ENCODE results near the gene FHAD1. TPM values are rescaled to one million over a fixed set of nuclear protein-coding genes. Genes with fewer than 3 reads are reported as not detected.

The FHAD1 gene
- total RNA-seq, 1 donor from 2014 or later = 1.7 TPM

DNA sequence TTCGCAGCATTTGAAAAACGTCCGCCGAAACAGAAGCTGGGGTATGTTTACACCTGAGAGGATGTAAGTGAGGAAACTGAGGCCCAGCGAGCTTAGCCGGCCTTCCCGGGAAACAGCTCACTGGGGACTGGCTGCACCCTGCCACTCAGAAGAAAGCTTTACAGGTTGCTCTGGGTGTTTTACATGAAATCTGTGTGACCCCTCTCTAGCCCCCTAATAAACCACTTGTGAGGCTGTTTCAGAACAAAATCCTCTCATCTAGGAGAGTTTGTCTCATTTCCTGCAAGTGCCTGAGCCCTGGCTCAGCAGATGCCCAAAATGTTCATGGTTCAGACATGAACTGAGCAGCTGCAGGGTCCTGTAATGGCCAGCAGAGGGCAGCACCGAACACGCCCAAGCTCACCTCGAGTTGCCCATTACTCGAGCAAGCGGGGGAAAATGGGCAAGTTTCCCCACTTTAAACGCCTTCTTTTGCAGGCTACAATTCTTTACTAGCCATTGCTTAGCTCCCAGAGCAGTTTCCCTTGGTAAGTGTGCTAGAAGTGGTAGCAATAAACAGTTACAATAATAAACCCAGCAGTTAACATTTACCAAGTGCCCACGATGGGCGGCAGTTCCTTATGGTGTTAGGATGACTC lies 76.4 kb downstream of the FHAD1 start:
- peak overlapping the region; percentile 4 for H3K4me3 Mint-ChIP-seq
- H3K9me3 Mint-ChIP-seq = peaks cover 8% of the 10 kb centered on the region
- H3K36me3 Mint-ChIP-seq (ENCODE audit: low read depth) = no peaks in the 10 kb centered on the region
- peak overlapping the region; percentile 85 for H3K27ac Mint-ChIP-seq (ENCODE audit: unreplicated experiment)
- TF ChIP-seq CTCF (conservative IDR thresholded peaks at IDR 0.05) = peak; percentile 97
- H3K27me3 Mint-ChIP-seq (ENCODE audit: low read depth) = peaks cover 4% of the 10 kb centered on the region
- peak; percentile 79 for DNase-seq (ENCODE audit: low read depth, low spot score)
- peaks cover 46% of the 10 kb centered on the region for H3K4me1 Mint-ChIP-seq

DNA sequence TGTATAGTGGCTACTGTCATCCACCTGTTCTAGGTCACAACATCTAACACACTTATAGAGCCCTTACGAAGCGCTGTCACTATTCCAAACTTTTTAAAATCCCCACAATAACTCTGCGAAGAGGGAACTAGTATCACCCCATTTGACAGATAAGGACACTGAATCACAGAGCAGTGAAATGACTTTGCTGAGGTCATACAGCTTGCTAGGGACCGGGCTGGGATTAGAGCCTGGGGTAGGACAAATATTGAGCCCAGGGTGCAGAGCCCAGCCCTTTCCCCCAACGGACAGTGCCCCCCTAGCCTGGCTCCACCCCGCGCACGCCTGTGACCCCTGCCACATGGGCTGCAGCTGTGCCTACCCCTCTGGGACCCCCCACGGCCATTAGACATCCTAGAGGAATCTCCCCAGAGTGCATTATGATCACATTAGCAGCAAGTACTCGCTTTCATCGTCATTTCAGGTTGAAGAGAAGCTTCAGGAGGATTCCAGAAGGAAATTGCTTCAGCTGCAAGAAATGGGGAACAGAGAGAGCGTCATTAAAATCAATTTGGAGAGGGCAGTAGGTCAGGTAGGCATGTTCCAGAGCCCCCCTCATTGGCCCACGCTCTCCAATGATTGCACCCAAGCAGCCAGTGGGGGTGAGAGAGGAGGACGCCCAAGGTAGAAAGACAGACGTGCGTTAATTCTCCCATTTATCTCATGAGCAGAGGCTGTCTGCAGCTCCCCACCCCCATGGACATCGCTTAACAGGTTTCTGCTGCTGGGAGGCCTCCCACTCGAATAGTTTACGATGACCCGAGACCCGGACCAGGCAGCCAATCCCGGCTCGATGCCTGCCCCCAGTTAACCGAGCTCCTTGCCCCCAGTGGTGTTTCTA lies 77.2 kb downstream of the FHAD1 start:
- H3K27ac Mint-ChIP-seq (ENCODE audit: unreplicated experiment) = no peak overlapping the region
- peaks cover 4% of the 10 kb centered on the region for H3K27me3 Mint-ChIP-seq (ENCODE audit: low read depth)
- H3K4me3 Mint-ChIP-seq = no peak overlapping the region
- DNase-seq (ENCODE audit: low read depth, low spot score) = no peak
- no peak for TF ChIP-seq CTCF (conservative IDR thresholded peaks at IDR 0.05)
- H3K9me3 Mint-ChIP-seq = peaks cover 8% of the 10 kb centered on the region
- no peaks in the 10 kb centered on the region for H3K36me3 Mint-ChIP-seq (ENCODE audit: low read depth)
- peaks cover 47% of the 10 kb centered on the region for H3K4me1 Mint-ChIP-seq

DNA sequence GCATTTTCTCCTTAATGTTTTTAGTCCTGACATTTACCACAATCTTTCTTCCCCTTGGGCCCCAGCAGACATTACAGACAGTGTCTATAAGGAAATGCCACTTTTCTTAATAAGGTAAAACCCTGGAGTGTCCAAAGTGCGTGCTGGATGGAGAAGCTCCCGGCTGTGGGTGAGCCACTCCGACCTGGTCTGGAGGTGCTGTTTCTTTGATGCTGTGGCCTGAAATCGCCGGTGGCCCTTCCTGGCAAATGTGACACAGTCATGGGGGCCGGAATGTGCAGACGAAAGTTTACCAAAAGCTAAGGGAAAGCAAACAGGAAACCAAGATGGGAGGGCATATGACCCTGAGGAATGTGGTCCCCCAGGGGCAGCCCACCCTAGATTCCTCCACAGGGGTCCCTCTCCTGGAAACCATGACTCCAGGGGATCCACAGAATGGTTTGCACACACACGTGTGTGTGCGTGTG lies 77.9 kb downstream of the FHAD1 start:
- Mint-ChIP-seq H3K27ac (ENCODE audit: unreplicated experiment) (no peak overlapping the region), H3K36me3 (ENCODE audit: low read depth) (no peaks in the 10 kb centered on the region)

DNA sequence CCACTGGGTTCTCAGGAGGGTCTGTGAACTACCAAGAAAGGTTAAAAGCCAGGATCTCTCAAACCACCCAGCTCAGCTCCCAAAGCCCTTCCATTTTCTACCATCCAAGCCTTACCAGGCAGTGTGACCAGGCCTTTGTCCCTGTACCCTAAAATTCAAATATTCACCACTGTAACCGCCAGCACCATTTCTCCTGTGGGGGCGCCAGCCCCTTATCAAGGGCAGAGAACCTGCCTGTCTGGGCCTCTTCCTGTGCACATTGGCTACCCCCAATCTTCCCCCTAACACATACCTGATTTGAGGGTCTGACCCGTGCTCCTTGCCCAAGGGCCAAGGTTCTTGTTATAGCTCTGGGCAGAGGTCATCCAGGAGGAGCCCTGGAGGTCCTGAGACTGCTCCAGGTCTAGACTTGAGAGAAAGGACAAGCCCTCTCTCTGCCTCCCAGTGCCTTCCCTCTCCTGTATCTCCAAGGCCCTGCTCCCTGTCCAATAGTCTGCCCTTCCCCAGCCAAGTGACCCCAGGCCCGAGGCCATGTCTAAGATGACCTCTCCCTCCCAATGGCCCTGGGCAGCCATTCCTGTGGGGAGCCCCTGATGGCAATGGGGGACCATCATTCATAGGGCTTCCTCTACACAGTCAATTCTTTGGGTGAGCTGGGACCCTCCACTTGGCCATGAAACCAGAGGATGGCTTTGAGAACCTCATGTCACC lies 78.5 kb downstream of the FHAD1 start:
- no peak for TF ChIP-seq CTCF (conservative IDR thresholded peaks at IDR 0.05)
- no peak for DNase-seq (ENCODE audit: low read depth, low spot score)
- peaks cover 3% of the 10 kb centered on the region for H3K9me3 Mint-ChIP-seq

More for the DNA sequence above, 77.9 kb downstream of the FHAD1 start:
- DNase-seq (ENCODE audit: low read depth, low spot score) = no peak
- TF ChIP-seq CTCF (conservative IDR thresholded peaks at IDR 0.05) = no peak
- Mint-ChIP-seq H3K9me3 (peaks cover 8% of the 10 kb centered on the region), H3K27me3 (ENCODE audit: low read depth) (peaks cover 4% of the 10 kb centered on the region), H3K4me3 (no peak overlapping the region), H3K4me1 (peaks cover 47% of the 10 kb centered on the region)

More for the DNA sequence above, 78.5 kb downstream of the FHAD1 start:
- peaks cover 4% of the 10 kb centered on the region for H3K27me3 Mint-ChIP-seq (ENCODE audit: low read depth)
- peaks cover 47% of the 10 kb centered on the region for H3K4me1 Mint-ChIP-seq
- no peaks in the 10 kb centered on the region for H3K36me3 Mint-ChIP-seq (ENCODE audit: low read depth)
- no peak overlapping the region for H3K4me3 Mint-ChIP-seq
- H3K27ac Mint-ChIP-seq (ENCODE audit: unreplicated experiment) = no peak overlapping the region
